Hypothalamus (tissue), 51 donors: ENCODE data around the gene TSPAN18.

ENCODE experiments used
- DNase-seq, 51 donors: peaks; one replicate each; lab custom pipeline; 2025; lab: John Stamatoyannopoulos, UW

The TSPAN18 gene

GRCh38 chr11:44775366-44775984, 48.7 kb downstream of the TSPAN18 start:
- peak in 5 of 51 donors; percentile 6 to 21 (median 11) for DNase-seq

DNA sequence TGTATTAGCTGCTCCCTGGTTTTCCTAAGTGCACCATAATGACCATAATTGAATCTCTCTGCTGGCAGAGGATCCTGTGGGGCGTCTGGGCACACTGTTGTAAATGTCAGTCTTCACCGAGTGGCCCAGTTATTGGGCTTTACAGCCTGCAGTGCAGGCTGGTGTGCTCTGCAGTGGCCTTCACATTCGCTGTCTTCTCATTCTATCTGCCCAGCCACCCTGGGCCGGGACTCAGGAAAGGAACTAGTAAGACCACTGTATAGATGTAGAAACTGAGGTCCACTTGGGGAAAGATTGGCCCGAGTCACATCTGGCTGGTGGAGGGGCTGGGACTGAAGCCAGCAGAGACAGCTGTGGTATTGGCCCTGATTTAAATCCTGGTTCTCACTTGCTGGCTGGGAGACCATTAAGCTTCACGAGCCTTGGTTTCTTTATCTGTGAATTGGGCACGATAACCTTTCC, 49.3 kb downstream of the TSPAN18 start:
- DNase-seq = no peak

DNA sequence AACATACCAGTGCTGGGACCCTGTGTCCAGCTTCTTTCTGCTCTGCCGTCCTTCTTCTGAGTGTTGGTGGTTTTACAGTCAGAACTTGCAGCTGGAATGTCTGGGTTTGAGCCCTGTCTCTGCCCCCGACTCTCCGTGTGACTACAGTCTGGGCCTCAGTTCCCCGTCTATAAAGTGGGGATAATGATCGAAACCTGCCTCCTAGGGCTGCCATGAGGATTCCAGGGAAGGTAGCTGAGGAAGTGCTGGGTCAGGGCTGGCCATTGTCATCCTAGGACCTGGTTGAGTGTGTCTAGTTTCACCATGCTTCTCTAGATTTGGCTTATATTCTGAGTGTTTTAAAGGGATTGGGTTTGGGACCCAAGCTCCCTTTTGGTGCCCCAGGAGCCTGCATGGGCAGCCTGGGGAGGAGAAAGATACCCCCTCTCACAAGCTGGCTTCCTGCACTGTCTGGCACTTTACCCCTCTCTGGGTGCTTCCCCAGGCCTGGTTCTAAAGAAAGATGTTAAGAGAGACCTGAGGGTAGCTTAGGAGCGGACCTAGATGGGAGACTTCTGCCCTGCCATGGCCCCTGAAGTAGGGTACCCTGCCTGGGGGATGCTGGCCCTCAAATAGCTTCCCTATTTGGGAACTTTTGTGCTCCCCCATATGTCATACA, 49.9 kb downstream of the TSPAN18 start:
- DNase-seq = no peak

- no peak for DNase-seq
Observed at GRCh38 chr11:44777209-44778194, 50.7 kb downstream of the TSPAN18 start.

GRCh38 chr11:44778195-44779100, 51.7 kb downstream of the TSPAN18 start:
- DNase-seq = no peak

DNA sequence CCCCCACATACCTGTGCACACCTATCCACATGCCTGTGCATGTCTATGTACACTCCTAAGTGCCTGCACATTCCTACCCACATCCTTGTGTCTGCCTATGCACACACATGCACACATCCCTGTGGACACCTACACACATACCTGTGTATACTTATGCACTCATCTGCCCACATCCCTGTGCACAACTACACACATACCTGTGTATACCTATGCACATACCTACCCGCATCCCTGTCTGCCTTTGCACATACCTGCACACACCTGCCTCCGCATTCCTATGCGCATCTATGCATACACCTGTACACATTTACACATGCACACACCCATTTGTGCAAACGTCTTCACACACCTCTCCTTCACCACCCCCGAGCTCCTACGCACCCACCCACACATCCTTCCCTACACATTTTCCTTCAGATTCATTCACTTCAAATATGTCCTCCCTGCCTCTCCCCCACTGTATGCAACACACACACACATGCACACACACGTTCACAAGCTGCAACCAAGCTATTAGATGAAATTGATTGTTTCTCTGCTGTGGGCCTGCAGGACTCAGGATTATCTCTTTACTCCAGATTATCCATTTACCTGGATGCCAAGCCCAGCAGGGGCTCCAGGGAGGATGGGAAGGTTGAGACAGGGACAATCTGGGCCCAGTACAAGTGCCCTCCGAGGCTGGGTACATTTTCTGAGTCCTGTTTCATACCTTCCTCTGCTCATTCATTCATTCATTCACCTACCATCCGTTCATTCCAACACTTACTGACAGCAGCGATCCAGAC, 53.2 kb downstream of the TSPAN18 start:
- no peak for DNase-seq

- no peak for DNase-seq
Observed at GRCh38 chr11:44780940-44781631, 54.3 kb downstream of the TSPAN18 start.

- DNase-seq = no peak
Observed at GRCh38 chr11:44781655-44782054, 54.9 kb downstream of the TSPAN18 start.

- DNase-seq = no peak
Observed at GRCh38 chr11:44782478-44782877, 55.7 kb downstream of the TSPAN18 start.

- DNase-seq = no peak
Observed at GRCh38 chr11:44784436-44784760, 57.6 kb downstream of the TSPAN18 start.

GRCh38 chr11:44784851-44785250, 58.1 kb downstream of the TSPAN18 start:
- no peak for DNase-seq

- no peak for DNase-seq
Observed at GRCh38 chr11:44785856-44786607, 59.3 kb downstream of the TSPAN18 start.

DNA sequence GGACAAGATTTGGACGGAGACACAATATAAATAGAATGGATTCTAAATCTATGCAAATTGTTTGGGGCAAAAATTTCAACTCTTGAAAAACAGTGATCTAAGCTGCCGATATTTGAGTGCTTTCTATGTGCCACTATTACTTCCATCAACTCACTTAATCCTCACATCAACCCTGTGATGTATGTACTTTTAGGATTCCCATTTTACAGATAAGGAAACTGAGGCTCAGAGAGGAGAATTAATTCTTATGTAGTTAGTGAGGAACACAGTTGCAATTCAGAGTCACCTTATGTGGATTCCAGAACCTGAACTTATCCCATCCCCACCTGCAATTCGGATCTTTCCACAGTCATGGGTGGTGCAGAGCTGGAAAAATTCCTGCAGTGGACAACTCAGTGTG, 60.3 kb downstream of the TSPAN18 start:
- DNase-seq = no peak

DNA sequence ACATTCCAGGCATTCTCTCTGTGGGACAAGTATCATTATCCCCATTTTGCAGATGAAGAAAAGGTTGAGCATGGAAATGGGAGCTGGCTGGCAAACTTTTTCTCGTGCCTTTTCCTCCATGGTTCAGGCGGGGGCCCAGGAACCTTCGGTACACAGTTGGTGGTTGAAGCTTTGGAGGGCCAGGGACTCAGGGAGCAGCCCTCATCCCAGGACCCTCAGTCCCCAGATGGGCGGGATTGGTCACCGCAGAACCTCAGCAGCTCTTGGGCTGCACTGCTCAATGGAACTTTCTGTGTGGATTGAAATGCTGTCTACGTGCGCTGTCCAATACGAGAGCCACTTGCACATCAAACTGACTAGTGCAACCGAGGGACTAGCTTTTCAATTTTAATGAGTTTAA, 61.2 kb downstream of the TSPAN18 start:
- no peak for DNase-seq

DNA sequence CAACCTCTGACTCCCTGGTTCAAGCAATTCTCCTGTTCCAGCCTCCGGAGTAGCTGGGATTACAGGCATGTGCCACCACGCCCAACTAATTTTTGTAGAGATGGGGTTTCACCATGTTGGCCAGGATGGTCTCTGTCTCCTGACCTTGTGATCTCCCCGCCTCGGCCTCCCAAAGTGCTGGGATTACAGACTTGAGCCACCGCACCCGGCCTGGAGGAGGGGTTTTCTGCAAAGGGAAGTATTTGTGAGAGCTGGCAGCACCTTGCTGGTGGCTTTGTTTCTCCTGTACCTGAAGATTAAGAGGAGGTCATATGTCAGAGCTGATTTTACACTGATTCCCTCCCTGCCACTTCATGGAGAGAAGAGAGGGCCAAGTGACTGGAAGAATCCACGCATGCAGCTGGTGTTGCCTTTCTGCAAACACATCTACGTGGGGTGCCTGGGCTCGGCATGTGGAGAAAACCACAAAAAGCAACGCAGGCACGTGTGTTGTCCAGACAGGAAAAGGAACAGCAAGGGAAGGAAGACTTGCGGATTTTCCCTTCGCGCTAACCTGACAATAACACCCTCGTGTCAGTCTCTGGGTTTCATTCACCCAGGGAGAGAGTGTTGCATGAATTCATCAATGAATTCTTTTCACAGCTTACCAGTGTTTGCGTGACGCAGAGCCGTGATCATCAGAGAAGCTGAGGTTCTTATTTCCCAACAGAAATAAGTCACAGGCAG, 61.9 kb downstream of the TSPAN18 start:
- DNase-seq = no peak

- DNase-seq = no peak
Observed at GRCh38 chr11:44789496-44789895, 62.7 kb downstream of the TSPAN18 start.

DNA sequence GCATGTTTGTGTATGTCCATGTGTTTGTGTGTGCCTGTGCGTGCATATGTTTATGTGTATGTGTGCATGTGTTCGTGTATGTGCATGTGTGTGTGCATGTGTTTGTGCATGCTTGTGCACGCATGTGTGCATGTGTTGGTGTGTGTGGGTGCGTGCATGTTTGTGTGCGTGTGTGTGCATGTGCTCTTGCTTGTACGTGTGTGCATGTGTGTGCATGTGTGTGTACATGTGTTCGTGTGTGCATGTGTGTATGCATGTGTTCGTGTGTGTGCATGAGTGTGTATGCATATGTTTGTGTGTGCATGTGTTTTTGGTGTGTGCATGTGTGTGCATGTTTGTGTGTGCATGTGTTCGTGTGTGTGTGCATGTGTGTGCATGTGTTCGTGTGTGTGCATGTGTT, 63.4 kb downstream of the TSPAN18 start:
- no peak for DNase-seq
